HG02571 (cell line): ENCODE data around the gene XIRP1.

Experiments
- ATAC-seq: cut with Tn5 transposase; IDR thresholded peaks from one replicate; pipeline ENCODE4 v1.9.1; 2021; ENCODE audit warnings: mild to moderate bottlenecking, moderate library complexity; ENCODE audit not compliant: unreplicated experiment

Gene XIRP1

GRCh38 chr3:39168156-39168780, 24.1 kb downstream of the XIRP1 start:
- no peak for ATAC-seq

GRCh38 chr3:39166932-39167532, 25.4 kb downstream of the XIRP1 start:
- ATAC-seq: no peak

DNA sequence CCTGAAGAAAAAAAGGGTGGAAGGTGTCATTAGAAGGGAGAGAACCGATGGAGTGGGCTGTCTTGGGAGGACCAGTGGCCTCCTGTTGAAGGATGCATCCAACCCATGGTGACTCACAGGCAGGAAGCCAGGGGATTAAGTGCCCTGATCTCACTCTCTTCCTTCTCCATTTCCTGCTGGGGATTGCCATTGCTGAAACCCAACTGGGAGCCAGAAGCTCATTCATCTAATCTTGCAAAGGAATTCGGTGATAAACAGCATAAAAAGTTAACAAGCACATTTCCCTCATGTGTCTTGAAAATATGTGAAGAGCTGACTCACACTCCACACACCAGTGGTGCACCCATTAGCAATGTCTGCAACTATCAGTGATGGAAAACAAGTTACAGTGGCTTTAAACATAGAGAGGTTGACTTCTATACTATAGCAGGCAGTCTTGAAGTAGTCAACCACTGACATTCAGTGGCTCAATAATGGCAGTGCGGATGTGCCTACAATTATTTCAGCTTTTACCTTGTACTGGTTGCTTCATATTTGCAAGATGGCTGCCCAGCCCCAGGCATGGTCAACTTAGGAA, 26.2 kb downstream of the XIRP1 start:
- ATAC-seq: no peak

GRCh38 chr3:39165518-39165917, 26.9 kb downstream of the XIRP1 start:
- no peak for ATAC-seq

DNA sequence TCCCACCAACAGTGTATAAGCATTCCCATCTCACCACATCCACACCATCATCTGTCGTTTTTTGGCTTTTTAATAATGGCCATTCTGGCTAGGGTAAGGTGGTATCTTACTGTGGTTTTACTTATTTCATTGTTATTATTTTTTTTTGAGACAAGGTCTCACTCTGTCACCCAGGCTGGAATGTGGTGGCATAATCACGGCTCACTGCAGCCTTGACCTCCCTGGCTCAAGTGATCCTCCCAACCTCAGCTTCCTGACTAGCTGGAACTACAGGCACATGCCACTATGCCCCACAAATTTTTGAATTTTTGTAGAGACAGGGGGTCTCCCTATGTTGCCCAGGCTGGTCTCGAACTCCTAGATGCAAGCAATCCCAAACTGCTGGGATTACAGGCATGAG, 28.0 kb downstream of the XIRP1 start:
- no peak for ATAC-seq

DNA sequence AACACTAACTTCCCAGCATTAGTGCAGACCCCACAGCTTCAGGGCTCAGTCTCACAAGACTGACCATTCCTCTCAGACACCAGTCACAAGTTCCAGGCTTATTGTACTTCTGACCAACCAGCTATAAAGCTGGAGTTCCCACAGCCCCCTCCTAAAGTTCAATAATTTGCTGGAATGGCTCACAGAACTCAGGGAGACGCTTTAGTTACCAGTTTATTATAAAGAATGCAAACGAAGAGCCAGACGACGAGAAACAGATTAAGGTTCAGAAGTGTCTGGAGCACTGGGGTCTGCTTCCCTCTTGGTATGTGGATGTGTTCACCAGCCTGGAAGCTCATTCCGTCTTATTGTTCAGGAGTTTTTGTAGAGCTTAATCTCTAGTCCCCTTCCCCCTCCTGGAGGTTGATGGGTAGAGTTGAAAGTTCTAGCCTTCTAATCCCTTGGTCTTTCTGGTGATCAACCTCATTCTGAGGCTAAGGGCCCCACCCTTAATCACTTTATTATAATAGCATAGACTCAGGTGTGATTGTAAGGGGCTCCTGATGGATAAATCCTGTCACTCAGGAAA, 34.2 kb downstream of the XIRP1 start:
- no peak for ATAC-seq

- no peak for ATAC-seq
Measured at GRCh38 chr3:39157359-39157758, 35.0 kb downstream of the XIRP1 start.

GRCh38 chr3:39156421-39156820, 36.0 kb downstream of the XIRP1 start:
- ATAC-seq: no peak

DNA sequence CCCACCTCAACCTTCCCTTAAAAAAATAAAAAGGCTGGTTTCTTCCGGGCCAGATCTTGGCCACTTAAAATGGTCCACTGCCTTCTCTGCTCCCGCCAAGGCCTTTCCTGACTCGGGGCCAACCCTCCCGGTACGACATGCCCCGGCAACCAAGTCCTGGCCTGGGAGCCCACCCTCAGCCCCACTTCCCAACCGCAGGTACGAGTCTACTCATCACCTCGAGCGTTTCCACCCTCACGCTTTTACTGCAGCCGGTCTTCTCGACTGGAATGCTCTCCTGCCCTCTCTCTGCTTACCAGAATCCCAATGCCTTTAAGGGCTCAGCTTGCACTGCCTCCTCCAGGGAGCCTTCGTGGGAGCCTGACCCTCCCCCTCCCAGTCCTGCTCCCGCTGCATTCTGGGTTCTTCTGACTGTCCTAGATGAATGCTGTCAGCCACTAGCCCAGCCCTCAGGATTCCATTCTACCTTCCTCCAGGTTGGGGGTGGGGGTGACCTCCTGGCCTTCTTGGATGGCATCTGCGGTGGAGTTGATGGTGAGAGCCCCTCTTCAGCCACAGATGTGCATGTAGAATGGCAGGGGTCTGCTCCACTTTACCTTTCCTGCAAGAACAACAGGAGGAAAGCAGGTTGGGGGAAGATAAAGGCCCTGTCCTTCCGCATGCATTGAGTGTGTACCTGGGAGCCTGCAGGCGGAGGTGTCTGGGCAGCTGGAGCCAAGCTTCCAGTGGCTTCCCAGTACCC, 37.9 kb downstream of the XIRP1 start:
- no peak for ATAC-seq

GRCh38 chr3:39153977-39154279, 38.5 kb downstream of the XIRP1 start:
- no peak for ATAC-seq

- no peak for ATAC-seq
Measured at GRCh38 chr3:39150803-39151631, 41.4 kb downstream of the XIRP1 start.

DNA sequence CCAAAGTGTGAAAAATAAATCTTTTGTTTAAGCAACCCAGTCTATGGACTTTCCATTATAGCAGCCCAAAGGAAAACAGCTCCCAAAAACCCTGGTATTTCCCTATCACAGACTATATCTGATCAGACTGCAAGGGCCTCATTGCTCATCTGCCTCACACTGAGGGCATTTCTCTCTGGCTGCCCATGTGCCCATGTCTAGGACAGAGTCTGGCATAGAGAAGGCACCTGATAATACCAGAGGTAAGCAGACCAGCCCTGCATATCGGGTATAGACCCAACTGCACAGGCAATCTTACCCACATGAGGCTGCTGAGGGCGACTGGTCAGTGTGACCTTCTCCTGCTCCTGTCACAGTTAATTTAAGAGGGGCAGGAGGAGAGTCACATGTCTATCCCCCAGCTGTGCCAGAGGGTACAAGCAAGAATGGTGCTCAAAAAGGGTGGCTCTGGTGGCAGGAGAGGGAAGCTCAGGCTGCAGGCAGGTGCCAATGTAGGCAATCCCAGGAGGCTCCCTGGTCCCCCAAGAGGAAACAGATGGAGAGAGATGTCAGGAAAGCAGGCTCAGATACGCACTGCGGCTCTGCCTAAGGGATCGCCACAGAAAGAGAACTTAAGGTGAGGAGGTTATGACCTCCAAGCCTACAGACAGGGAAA, 42.1 kb downstream of the XIRP1 start:
- ATAC-seq: no peak

DNA sequence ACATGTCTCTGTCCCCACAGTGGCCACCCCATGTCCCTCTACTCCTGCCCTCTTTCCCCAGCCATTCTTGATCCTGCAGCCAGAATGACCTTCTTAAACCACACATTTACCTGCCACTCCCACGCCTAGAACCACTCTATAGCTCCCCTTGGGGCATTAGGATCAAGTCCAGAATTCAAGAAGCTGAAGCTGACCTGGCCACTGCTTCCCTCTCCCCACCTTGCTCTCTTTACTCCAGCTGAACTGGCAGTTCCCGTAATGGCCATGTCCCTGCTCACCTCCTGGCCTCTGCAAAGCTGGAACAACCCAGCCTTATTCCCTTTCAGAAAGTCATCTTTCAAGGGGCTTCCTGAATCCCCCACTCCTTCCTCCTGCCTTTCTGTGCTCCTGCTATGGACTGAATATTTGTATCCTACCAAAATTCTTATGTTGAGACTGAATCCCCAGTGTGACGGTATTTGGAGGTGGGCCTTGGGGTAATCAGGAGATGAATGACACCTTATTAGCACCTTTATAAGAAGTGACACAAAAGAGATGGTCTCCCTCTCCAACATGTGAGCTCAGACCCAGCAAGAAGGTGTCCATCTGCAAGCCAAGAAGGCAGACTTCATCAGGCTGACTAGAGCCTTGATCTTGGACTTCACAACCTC, 42.8 kb downstream of the XIRP1 start:
- ATAC-seq: no peak

DNA sequence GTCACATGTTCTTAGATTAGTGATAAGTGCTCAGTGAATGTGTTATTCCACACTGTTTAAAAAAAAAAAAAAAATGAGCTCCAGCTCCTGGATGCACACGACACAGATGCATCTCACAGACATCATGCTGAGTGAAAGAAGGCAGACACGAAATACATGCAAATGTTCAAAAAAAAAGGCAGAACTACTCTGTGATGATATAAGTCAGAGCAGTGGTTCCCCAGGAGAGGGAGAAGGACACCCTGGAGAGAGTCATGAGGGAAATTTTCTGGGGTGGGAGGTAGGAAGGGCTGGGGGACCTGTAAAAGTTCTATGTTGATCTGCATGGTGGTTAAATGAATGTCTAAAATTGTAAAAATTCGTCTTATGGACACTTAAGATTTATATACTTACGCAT, 43.3 kb downstream of the XIRP1 start:
- no peak for ATAC-seq

DNA sequence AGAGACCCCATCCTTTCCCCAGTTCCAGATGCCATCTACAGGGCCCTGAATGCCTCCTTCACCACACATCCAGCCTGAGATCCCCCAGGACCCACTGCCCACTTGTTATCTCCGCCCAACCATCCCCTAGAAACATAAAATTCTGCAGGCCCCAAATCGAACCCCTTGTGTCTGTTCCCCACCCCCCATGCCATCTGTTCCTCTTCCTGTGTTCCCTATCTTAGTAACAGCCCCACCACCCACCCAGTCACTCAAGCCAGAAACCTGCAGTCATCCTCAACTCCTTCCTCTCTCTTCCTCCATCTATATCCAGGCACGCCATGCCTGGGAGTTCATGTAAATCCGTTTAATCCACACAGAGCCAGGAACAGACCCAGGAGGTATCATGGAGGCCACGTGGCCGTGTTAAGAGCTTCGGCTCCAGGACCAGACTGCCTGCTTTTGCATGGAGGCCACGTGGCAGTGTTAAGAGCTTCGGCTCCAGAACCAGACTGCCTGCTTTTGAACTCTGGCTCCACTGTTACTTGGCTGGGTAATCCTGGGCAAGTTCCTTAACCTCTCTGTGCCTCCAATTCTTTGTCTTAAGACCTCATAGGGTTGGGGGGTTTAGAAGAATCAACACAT, 43.8 kb downstream of the XIRP1 start:
- ATAC-seq: no peak

GRCh38 chr3:39147711-39148434, 44.5 kb downstream of the XIRP1 start:
- ATAC-seq: peak; percentile 15

DNA sequence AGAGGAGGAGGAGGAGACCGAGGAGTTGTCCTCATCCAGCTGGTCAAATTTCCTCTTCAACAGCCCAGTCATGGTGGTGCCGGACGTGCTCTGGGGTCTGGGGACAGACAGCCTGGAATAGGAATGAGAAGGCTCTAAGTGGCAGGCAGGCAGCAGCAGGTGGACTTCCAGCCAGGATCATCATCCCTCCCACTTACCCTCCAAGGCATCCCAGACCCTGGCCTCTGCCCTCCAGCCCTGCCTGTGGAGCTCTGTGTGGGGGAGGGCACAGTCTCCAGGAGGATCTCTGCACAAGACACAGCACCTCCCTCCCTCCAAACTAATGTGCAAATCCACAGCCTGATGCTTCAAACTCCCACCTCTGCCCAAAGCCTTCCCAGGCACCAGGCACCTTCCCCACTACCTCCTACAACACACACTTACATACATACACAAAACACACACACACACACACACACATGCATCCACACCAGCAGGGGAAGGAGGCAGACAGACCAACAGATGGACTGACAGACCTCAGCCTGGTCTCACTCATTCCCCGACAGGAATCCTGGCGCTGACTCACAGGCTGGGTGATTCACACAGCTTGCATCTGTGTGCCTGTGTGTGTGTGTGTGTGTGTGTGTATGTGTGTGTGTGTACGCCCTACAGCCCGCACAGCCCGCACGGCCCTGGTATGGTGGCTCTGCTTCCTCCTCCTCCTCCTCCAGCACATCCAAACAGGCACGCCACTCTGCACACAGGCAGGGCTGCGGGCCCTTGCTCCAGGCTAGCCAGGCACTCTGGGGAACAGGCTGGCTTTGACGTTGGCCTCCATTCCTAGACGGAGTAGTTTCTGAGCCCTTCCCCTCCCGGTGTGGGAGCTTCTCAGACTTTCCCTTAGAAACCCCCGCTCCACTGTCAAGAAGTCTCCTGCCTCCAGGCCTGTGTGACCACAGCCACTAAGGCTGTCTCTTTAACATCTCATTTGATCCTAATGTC, 45.5 kb downstream of the XIRP1 start:
- no peak for ATAC-seq

DNA sequence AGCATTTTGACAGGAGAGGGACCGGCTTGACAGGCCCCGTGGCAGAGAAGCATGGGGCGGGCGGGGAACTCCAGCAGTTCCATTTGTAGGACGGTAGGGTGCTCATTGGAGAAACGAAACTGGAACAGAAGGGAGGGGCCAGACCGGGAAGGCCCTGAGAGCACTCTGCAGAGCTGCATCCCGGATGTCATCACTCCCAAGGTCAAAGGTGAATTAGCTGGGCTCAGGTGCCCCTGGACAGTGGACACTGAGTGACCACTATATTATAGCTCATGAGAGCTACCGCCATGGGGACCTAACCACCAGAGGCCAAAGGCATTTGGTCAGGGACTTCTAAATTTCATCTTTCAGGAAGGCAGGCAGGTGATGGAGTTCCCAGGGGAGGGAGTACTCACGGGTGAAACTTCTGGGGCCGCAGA, 46.3 kb downstream of the XIRP1 start:
- ATAC-seq: no peak
